ENCODE results near the gene CCNA2.

The CCNA2 gene

DNA sequence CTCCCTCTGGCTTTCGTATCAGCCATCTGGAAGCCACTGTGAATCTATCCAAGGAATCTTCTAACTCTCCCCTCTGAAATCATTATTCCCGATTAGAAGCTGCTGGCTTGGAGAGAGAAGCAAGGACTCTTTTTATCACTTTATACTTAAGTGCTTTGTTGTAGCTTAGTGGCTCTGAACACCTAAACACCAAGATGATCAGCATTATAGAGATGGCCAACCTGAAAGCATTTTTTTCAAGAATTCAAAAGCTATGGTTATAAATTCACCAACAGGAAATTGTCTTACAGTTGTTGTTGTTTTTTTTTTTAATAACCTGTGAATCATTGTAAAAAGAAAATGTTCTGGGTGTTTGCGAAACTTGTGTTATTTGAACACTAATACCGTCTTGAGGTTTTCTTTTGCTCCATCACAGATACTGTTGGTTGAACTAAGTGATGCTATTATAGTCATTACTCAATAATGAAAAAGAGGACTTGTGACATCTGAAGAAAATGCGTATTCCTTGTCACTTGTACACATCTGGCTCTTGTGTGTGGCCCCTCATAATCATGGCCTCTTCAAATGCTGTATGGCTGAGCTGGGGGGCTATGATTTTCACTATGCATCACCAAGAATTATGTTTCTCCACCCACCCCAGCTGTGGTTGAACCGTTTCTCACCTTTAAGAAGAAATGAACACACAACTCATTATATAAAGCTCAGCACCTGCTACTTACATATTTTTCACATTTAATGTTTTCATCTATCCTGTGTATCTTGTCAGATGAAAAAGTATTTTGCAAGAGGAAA lies 46.9 kb downstream of the CCNA2 start:
- no peak for TF ChIP-seq CTCF (IDR thresholded peaks at IDR 0.05)
- Histone ChIP-seq H3K9me3 (no peaks in the 10 kb centered on the region), H3K27ac (no peak overlapping the region), H3K27me3 (peaks cover 36% of the 10 kb centered on the region), H3K36me3 (no peaks in the 10 kb centered on the region), H3K4me1 (ENCODE audit: control insufficient read depth in 1 of 2, insufficient read depth in 1 of 2, low read depth in 1 of 2, low read length in 1 of 2) (no peaks in the 10 kb centered on the region), H3K4me3 (ENCODE audit: low read depth in 1 of 2, low read length in 1 of 2) (no peak overlapping the region)

GRCh38 chr4:121773883-121774282 lies 49.8 kb downstream of the CCNA2 start:
- H3K4me3 ChIP-seq (ENCODE audit: low read depth in 1 of 2, low read length in 1 of 2), result no peak overlapping the region
- H3K27me3 ChIP-seq, result peaks cover 58% of the 10 kb centered on the region
- TF ChIP-seq CTCF (IDR thresholded peaks at IDR 0.05), result no peak
- no peak overlapping the region for H3K27ac ChIP-seq
- no peaks in the 10 kb centered on the region for H3K36me3 ChIP-seq
- no peaks in the 10 kb centered on the region for H3K4me1 ChIP-seq (ENCODE audit: control insufficient read depth in 1 of 2, insufficient read depth in 1 of 2, low read depth in 1 of 2, low read length in 1 of 2)
- no peaks in the 10 kb centered on the region for H3K9me3 ChIP-seq

GRCh38 chr4:121771869-121772268 lies 51.8 kb downstream of the CCNA2 start:
- H3K4me3 ChIP-seq (ENCODE audit: low read depth in 1 of 2, low read length in 1 of 2), result no peak overlapping the region
- peaks cover 63% of the 10 kb centered on the region for H3K27me3 ChIP-seq
- no peaks in the 10 kb centered on the region for H3K36me3 ChIP-seq
- H3K27ac ChIP-seq, result no peak overlapping the region
- TF ChIP-seq CTCF (IDR thresholded peaks at IDR 0.05), result no peak
- H3K9me3 ChIP-seq, result no peaks in the 10 kb centered on the region
- H3K4me1 ChIP-seq (ENCODE audit: control insufficient read depth in 1 of 2, insufficient read depth in 1 of 2, low read depth in 1 of 2, low read length in 1 of 2), result no peaks in the 10 kb centered on the region

- peaks cover 88% of the 10 kb centered on the region for H3K27me3 ChIP-seq
- H3K4me1 ChIP-seq (ENCODE audit: control insufficient read depth in 1 of 2, insufficient read depth in 1 of 2, low read depth in 1 of 2, low read length in 1 of 2), result no peaks in the 10 kb centered on the region
- no peaks in the 10 kb centered on the region for H3K9me3 ChIP-seq
- H3K4me3 ChIP-seq (ENCODE audit: low read depth in 1 of 2, low read length in 1 of 2), result no peak overlapping the region
- no peak for TF ChIP-seq CTCF (IDR thresholded peaks at IDR 0.05)
- no peaks in the 10 kb centered on the region for H3K36me3 ChIP-seq
- H3K27ac ChIP-seq, result no peak overlapping the region
Observed at GRCh38 chr4:121769341-121769740, 54.3 kb downstream of the CCNA2 start.

GRCh38 chr4:121767166-121767565 lies 56.5 kb downstream of the CCNA2 start:
- H3K27me3 ChIP-seq, result peaks cover 97% of the 10 kb centered on the region
- no peak for TF ChIP-seq CTCF (IDR thresholded peaks at IDR 0.05)
- no peaks in the 10 kb centered on the region for H3K9me3 ChIP-seq
- H3K27ac ChIP-seq, result no peak overlapping the region
- no peak overlapping the region for H3K4me3 ChIP-seq (ENCODE audit: low read depth in 1 of 2, low read length in 1 of 2)
- no peaks in the 10 kb centered on the region for H3K36me3 ChIP-seq
- H3K4me1 ChIP-seq (ENCODE audit: control insufficient read depth in 1 of 2, insufficient read depth in 1 of 2, low read depth in 1 of 2, low read length in 1 of 2), result no peaks in the 10 kb centered on the region

Measured in neutrophil (primary cell).